NCI-H1436 treated with DMSO at 0.1 percent for 48 hours (cell line): ENCODE results near the gene ADAM33.

ENCODE experiments used
- DNase-seq: peaks from one replicate; lab custom pipeline; 2025; lab: John Stamatoyannopoulos, UW

The ADAM33 gene

GRCh38 chr20:3689978-3690377, 8.2 kb upstream of the ADAM33 start:
- no peak for DNase-seq

DNA sequence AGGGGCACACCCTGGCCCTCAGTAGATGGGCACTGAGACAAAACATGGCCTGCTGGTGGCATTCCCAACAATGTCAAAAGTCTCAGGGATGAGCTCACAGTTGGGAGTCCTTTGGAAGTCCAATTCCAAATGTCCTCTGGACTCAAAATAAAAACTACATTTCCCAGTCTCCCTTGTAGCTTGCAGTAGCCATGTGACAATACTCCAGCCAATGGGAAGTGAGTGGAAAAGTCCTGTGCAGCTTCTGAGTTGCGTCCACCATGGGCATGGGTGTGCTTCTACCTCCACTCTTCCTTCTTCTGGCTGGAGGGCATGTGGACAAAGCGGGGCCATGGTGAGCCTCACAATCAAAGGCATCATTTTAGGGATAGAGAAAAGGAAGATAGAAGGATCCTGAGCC, 5.8 kb upstream of the ADAM33 start:
- no peak for DNase-seq

DNA sequence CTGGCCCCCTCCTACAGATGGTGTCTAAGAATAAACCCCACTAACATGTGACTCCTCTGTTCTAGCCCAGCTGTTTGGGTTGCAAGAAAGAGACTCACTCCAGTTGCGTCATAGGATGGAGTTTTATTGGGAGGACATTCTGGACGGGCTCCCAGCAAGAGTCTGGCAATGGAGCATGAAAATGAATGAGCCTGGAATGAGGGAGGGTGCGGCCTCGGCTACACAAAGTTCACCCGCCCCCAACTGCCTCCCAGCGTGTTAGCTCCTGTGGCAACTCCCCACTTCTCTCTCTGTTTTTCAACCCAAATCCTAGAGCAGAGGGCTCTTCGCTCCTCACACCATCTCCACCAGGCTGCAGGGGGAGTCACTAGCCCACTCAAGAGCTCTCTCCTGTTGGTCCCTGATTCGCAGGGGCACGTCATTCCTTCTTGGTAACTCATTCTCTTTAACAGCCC, 5.1 kb upstream of the ADAM33 start:
- DNase-seq, result no peak

GRCh38 chr20:3686421-3686820, 4.6 kb upstream of the ADAM33 start:
- no peak for DNase-seq

DNA sequence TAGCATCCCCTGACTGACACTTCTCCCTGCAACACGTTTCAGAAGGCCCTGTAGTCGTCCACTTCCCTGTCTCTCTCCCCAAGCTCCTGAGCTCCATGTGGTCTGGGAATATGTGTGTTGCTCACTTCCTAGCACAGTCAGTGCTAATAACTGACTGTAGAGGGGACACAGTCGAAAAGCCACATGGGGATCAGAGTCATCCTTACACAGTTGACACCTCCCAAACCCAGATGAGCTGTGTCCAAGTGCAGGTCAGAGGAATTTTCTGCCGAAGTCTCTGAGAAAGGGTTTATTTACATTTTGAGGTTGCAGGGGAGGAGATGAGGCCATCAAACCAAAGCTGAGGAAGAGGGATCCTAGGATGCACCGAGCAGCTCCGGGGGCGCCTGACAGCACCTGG, 3.5 kb upstream of the ADAM33 start:
- DNase-seq, result no peak

GRCh38 chr20:3681352-3681930, 369 bp downstream of the ADAM33 start:
- DNase-seq, result no peak

GRCh38 chr20:3680701-3681351, 984 bp downstream of the ADAM33 start:
- DNase-seq, result no peak

DNA sequence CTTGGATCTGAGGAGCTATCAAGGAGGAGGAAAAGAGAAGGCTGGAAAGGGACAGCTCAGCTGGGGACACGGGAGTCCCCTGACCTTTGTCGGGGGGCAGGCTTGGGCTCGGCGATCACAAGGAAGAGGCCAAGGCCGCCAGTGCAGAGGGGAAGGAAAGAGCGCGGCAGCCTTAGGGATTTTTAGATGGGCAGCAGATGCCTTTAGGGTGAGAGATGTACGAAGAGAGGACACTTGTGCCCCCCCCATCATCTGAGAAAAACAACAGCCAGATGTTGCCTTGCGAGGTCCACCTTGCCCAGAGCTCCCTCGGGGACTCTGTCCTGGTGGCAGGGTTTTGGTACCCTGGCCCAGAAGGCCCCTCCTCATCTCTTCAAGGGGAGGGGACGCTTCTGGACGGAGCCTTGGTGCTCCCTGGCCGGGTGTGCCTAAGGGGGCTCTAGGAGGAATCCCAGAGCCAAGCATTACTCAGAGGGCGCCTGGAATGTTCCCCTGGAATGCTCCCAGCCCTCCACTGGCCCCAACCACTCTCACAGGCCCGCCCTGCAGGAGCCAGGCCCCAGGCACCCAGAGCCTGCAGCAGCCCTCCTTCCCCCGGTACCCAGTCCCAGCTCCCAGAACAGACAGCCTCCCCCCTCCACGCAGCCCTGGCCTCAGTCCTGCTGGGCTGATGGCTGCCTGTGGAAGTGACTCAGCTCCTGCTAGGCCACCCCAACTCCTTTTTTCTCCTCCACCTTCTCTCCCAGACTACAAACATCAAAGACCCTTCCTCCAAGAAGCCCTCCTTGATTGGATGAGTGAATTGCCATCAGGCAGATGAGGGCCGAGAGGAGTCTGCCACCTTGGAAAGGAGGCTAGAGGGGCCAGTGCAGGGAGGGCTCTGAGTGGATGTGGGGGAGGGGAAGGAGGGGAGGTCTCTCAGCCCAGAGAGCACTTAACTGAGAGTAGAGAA, 1.8 kb downstream of the ADAM33 start:
- DNase-seq, result no peak

DNA sequence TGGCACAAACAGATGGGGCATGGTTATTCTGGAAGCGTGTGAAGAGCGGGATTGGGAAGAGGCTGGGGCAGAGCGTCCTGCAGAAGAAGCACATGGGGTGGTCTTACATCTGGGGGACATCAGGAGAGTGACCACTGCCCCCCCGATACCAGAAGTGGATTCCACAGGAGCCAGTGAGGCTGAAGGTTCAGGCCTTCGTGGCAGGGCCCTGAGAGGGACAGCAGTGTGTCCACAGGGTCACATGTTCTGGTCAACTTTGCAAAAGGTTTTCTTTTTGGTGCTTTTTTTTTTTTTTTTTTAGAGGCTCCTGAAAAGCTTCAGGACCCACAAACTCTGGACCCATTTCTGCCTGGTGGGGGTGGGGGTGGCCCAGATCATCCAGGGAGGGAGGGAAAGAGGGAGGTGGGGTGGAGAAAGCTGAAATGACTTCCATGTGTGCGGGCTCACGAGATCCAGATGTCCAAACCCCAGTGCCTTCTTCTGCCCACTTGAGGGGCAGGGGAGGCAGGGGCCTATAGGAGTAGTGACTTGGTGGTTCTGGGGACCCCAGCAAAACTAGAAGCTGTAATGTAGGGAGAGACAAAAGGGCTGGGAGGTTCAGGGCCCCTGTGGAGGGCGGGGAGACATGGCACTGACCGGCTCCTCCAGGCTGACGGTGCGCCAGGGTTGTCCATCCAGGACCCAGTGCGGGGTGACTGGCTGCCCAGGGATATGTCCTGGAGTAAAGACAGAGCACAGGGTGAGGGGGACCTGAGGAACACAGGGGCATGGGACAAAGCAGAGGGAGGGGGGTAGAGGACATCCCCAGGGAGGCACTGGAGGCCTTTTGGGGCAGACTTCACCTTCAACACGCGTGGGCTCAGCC, 2.7 kb downstream of the ADAM33 start:
- no peak for DNase-seq

DNA sequence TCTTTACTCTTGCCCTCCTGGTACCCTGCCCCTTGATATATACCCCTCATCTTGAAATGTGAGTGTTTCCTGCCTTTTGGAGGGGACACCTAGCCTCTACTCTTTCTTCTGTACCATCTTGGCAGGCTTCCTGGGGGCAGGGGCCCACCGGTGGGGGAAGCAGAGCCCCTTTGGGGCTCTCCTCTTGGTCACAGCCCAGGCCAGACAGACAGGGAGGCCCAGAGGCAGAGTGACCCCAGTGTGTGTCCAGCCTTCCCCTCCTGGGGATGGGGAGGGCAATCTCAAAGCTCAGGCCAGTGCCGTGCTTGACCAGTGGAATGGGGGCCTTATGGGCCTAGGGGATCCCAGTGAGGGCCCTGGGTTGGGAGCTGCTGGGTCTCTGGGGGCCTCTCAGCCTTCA, 3.6 kb downstream of the ADAM33 start:
- no peak for DNase-seq

GRCh38 chr20:3677733-3678132, 4.1 kb downstream of the ADAM33 start:
- no peak for DNase-seq

DNA sequence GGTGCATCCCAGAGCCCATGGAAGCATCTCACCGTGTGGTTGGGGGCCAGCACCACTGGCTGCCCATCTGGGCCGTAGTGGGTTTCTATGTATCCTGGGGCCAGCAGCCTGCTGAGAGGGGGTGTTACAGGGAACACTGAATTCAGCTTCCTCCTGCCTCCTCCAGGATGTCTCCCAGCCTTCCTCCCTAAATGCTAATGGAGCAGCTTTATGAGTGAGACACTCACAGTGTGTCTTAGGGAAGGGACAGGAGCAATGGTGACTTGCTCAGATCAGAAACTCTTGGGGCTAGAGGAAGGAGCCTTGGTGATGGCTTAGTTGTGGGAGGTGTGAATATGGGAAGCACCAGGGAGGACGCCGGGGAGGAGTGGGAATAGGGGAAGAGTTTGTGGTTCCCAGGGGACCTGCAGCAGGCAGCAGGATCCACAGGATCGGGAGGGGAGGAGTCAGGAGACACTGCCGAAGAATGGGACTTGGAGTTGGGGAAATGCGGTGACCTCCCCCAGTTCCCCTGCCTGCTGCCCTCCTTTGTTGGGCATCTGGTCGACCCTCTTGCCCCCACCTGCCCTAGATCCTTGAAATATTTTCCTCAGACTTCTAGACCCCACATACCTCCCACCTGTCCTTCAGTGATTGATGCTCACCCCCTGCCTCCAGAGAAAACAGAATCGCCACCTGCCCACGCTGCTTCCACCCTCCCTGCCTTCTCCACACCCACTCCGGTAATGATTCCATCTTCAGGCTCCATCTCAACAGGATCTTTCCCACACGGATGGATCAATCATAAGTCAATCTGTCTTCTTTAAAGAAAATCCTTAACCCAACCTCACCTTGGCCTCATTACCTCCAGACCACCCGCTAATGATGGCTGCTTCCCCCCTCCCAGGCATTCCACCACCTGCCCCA, 6.6 kb downstream of the ADAM33 start:
- no peak for DNase-seq

- DNase-seq, result no peak
These were observed 7.4 kb downstream of the ADAM33 start for GRCh38 chr20:3674447-3674846.

GRCh38 chr20:3673221-3674070, 8.4 kb downstream of the ADAM33 start:
- DNase-seq, result no peak

DNA sequence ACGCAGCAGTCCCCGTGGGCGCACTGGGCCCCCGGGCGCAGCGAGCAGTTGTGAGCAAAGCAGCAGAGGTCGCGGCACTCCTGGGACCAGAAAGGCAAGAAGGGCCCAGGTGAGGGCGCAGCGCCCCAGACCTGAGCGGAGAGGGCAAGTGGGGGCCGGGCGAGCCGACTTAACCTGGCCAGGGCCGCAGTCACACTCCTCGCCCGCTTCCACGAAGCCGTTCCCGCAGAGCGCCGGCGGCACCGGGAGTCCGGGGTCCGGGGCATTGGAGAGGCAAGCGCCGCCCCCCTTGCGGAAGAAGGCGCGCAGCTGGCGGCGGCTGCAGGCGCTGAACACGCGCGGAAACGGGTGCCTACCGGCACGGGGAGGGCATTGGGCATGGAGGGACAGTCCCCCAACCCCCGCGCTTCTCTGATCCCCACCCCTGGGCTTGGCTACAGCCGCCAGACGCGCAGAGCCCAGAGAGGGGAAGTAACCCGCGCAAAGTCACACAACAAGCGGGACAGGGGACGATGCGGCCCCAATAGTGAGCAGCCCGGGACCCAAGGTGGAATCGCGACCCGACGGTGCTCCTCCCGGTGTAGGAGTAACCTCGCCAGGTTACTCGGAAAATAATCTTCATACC, 9.2 kb downstream of the ADAM33 start:
- no peak for DNase-seq

DNA sequence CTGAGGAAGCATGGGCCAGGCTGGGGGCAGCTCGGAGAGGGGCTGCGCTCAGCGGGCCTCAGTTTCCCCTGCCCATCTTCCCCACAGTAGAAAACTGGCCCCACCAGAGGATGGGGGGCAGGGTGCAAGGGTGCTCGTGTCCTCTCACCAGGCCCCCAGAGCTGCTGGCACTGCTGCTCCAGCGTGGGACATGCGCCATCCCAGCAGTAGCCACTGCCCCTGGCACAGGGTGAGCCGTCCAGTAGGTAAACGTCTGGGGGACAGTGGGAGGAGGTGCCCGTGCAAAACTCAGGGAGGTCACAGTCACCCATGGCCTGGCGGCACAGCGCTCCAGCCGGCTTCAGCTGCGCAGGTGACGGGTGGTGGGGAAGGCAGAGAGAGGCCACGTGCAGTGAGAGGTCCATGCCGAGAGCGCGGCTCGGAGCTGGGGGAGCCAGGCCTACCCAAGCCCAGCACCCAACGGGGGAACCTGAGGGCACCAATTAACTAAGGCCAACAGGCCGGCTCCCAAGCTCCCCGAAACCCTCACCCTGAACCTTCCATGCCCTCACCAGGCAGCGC, 9.7 kb downstream of the ADAM33 start:
- DNase-seq, result no peak

- DNase-seq, result no peak
These were observed 10.9 kb downstream of the ADAM33 start for GRCh38 chr20:3670945-3671344.

- no peak for DNase-seq
These were observed 11.3 kb downstream of the ADAM33 start for GRCh38 chr20:3670511-3670910.

DNA sequence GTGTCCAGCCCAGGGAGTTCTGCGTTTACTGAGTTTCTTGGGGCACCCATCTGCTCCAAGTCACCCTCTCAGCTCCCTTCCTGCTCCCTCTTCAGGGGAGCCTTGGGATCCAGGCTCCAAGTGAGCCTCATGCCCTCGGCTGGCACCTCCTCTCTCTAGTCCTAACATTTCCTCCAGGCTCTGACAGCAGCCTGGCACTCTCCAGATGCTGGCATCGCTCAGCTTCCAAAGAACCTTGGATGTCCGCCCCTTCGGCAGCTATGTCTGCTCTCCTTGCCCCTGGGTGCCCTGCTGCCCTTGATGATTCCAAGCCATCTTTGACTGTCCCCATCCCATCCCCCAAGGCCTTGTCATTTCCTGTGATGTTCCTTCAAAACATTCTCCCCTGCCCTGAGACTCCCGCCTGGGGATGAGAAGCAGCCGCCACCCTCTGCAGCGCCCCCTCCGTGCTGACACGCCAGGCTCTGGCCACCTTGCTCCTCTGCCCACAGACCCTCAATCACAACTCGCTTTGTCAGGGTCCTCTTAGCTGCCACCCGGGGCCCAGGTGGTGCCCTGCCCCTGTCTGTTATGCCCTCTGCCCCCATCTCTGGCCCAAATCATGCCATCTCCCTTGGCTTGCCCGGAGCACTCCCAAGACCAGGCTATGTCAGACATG, 12.0 kb downstream of the ADAM33 start:
- DNase-seq, result no peak
